ENCODE results near the gene SFXN5.

- no peak for TF ChIP-seq CTCF (conservative IDR thresholded peaks at IDR 0.05)
- no peak for TF ChIP-seq EZH2 (IDR thresholded peaks at IDR 0.05; ENCODE audit: low read depth)
Observed at GRCh38 chr2:72954376-72955227, 116.9 kb downstream of the SFXN5 start.

Measured in PC-9 (cell line).